ENCODE measurements around the gene GLB1L2.

GLB1L2 gene

GRCh38 chr11:134361661-134362060 lies 29.9 kb downstream of the GLB1L2 start:
- Histone ChIP-seq H3K27me3 (ENCODE audit: insufficient read depth, low read length) (peaks cover 3% of the 10 kb centered on the region; the same call in 1 of the 2 replicates), H3K9me3 (ENCODE audit: insufficient read depth, low read depth, low read length) (no peaks in the 10 kb centered on the region), H3K9ac (ENCODE audit: low read depth, low read length) (no peak overlapping the region), H3K4me1 (ENCODE audit: insufficient read depth, low read length) (no peaks in the 10 kb centered on the region), H3K27ac (ENCODE audit: low read depth, low read length) (no peak overlapping the region), H3K4me3 (ENCODE audit: low read length) (no peak overlapping the region), H3K36me3 (ENCODE audit: insufficient read depth, low read length) (no peaks in the 10 kb centered on the region)
- 88% methylated on average over 26 of the region's 26 CpGs for WGBS

GRCh38 chr11:134362192-134362901 lies 30.6 kb downstream of the GLB1L2 start:
- 91% methylated on average over 32 of the region's 32 CpGs for WGBS
- H3K9ac ChIP-seq (ENCODE audit: low read depth, low read length), result no peak overlapping the region
- no peaks in the 10 kb centered on the region for H3K4me1 ChIP-seq (ENCODE audit: insufficient read depth, low read length)
- H3K9me3 ChIP-seq (ENCODE audit: insufficient read depth, low read depth, low read length), result no peaks in the 10 kb centered on the region
- H3K27ac ChIP-seq (ENCODE audit: low read depth, low read length), result no peak overlapping the region
- peaks cover 3% of the 10 kb centered on the region; the same call in 1 of the 2 replicates for H3K27me3 ChIP-seq (ENCODE audit: insufficient read depth, low read length)
- H3K4me3 ChIP-seq (ENCODE audit: low read length), result no peak overlapping the region
- no peaks in the 10 kb centered on the region for H3K36me3 ChIP-seq (ENCODE audit: insufficient read depth, low read length)

GRCh38 chr11:134363161-134363560 lies 31.4 kb downstream of the GLB1L2 start:
- peaks cover 3% of the 10 kb centered on the region; the same call in 1 of the 2 replicates for H3K27me3 ChIP-seq (ENCODE audit: insufficient read depth, low read length)
- H3K27ac ChIP-seq (ENCODE audit: low read depth, low read length), result no peak overlapping the region
- no peaks in the 10 kb centered on the region for H3K4me1 ChIP-seq (ENCODE audit: insufficient read depth, low read length)
- H3K9ac ChIP-seq (ENCODE audit: low read depth, low read length), result no peak overlapping the region
- H3K4me3 ChIP-seq (ENCODE audit: low read length), result no peak overlapping the region
- WGBS, result 94% methylated on average over 9 of the region's 9 CpGs
- H3K36me3 ChIP-seq (ENCODE audit: insufficient read depth, low read length), result no peaks in the 10 kb centered on the region
- H3K9me3 ChIP-seq (ENCODE audit: insufficient read depth, low read depth, low read length), result no peaks in the 10 kb centered on the region

GRCh38 chr11:134363592-134363991 lies 31.8 kb downstream of the GLB1L2 start:
- H3K27me3 ChIP-seq (ENCODE audit: insufficient read depth, low read length), result peaks cover 3% of the 10 kb centered on the region; the same call in 1 of the 2 replicates
- H3K9ac ChIP-seq (ENCODE audit: low read depth, low read length), result no peak overlapping the region
- no peak overlapping the region for H3K4me3 ChIP-seq (ENCODE audit: low read length)
- H3K4me1 ChIP-seq (ENCODE audit: insufficient read depth, low read length), result no peaks in the 10 kb centered on the region
- 94% methylated on average over 6 of the region's 7 CpGs for WGBS
- H3K27ac ChIP-seq (ENCODE audit: low read depth, low read length), result no peak overlapping the region
- H3K36me3 ChIP-seq (ENCODE audit: insufficient read depth, low read length), result no peaks in the 10 kb centered on the region
- H3K9me3 ChIP-seq (ENCODE audit: insufficient read depth, low read depth, low read length), result no peaks in the 10 kb centered on the region

GRCh38 chr11:134364261-134364660 lies 32.5 kb downstream of the GLB1L2 start:
- no peaks in the 10 kb centered on the region for H3K9me3 ChIP-seq (ENCODE audit: insufficient read depth, low read depth, low read length)
- no peak overlapping the region for H3K9ac ChIP-seq (ENCODE audit: low read depth, low read length)
- no peak overlapping the region for H3K27ac ChIP-seq (ENCODE audit: low read depth, low read length)
- peaks cover 2% of the 10 kb centered on the region; the same call in 1 of the 2 replicates for H3K27me3 ChIP-seq (ENCODE audit: insufficient read depth, low read length)
- no peaks in the 10 kb centered on the region for H3K4me1 ChIP-seq (ENCODE audit: insufficient read depth, low read length)
- WGBS, result 92% methylated on average over 9 of the region's 9 CpGs
- no peak overlapping the region for H3K4me3 ChIP-seq (ENCODE audit: low read length)
- H3K36me3 ChIP-seq (ENCODE audit: insufficient read depth, low read length), result no peaks in the 10 kb centered on the region

GRCh38 chr11:134365011-134365925 lies 33.5 kb downstream of the GLB1L2 start:
- no peak overlapping the region for H3K9ac ChIP-seq (ENCODE audit: low read depth, low read length)
- H3K9me3 ChIP-seq (ENCODE audit: insufficient read depth, low read depth, low read length), result no peaks in the 10 kb centered on the region
- H3K36me3 ChIP-seq (ENCODE audit: insufficient read depth, low read length), result no peaks in the 10 kb centered on the region
- WGBS, result 92% methylated on average over 22 of the region's 22 CpGs
- no peak overlapping the region for H3K27ac ChIP-seq (ENCODE audit: low read depth, low read length)
- no peaks in the 10 kb centered on the region for H3K4me1 ChIP-seq (ENCODE audit: insufficient read depth, low read length)
- no peaks in the 10 kb centered on the region for H3K27me3 ChIP-seq (ENCODE audit: insufficient read depth, low read length)
- H3K4me3 ChIP-seq (ENCODE audit: low read length), result no peak overlapping the region

- Histone ChIP-seq H3K4me1 (ENCODE audit: insufficient read depth, low read length) (no peaks in the 10 kb centered on the region), H3K9ac (ENCODE audit: low read depth, low read length) (no peak overlapping the region), H3K27me3 (ENCODE audit: insufficient read depth, low read length) (no peaks in the 10 kb centered on the region), H3K27ac (ENCODE audit: low read depth, low read length) (no peak overlapping the region), H3K36me3 (ENCODE audit: insufficient read depth, low read length) (no peaks in the 10 kb centered on the region), H3K4me3 (ENCODE audit: low read length) (no peak overlapping the region), H3K9me3 (ENCODE audit: insufficient read depth, low read depth, low read length) (no peaks in the 10 kb centered on the region)
- WGBS, result 92% methylated on average over 7 of the region's 7 CpGs
Observed at GRCh38 chr11:134366254-134366653, 34.5 kb downstream of the GLB1L2 start.

GRCh38 chr11:134367781-134368180 lies 36.0 kb downstream of the GLB1L2 start:
- H3K4me1 ChIP-seq (ENCODE audit: insufficient read depth, low read length), result no peaks in the 10 kb centered on the region
- 92% methylated on average over 17 of the region's 18 CpGs for WGBS

GRCh38 chr11:134369656-134370525 lies 38.1 kb downstream of the GLB1L2 start:
- no peaks in the 10 kb centered on the region for H3K36me3 ChIP-seq (ENCODE audit: insufficient read depth, low read length)
- H3K27ac ChIP-seq (ENCODE audit: low read depth, low read length), result no peak overlapping the region
- H3K27me3 ChIP-seq (ENCODE audit: insufficient read depth, low read length), result no peaks in the 10 kb centered on the region
- H3K4me1 ChIP-seq (ENCODE audit: insufficient read depth, low read length), result no peaks in the 10 kb centered on the region
- WGBS, result 91% methylated on average over 30 of the region's 30 CpGs
- H3K9me3 ChIP-seq (ENCODE audit: insufficient read depth, low read depth, low read length), result no peaks in the 10 kb centered on the region
- no peak overlapping the region for H3K4me3 ChIP-seq (ENCODE audit: low read length)
- H3K9ac ChIP-seq (ENCODE audit: low read depth, low read length), result no peak overlapping the region

More at GRCh38 chr11:134367781-134368180, 36.0 kb downstream of the GLB1L2 start:
- Histone ChIP-seq H3K27ac (ENCODE audit: low read depth, low read length) (no peak overlapping the region), H3K27me3 (ENCODE audit: insufficient read depth, low read length) (no peaks in the 10 kb centered on the region), H3K4me3 (ENCODE audit: low read length) (no peak overlapping the region), H3K9me3 (ENCODE audit: insufficient read depth, low read depth, low read length) (no peaks in the 10 kb centered on the region), H3K36me3 (ENCODE audit: insufficient read depth, low read length) (no peaks in the 10 kb centered on the region), H3K9ac (ENCODE audit: low read depth, low read length) (no peak overlapping the region)

GRCh38 chr11:134370526-134371435 lies 39.0 kb downstream of the GLB1L2 start:
- Histone ChIP-seq H3K9me3 (ENCODE audit: insufficient read depth, low read depth, low read length) (no peaks in the 10 kb centered on the region), H3K27me3 (ENCODE audit: insufficient read depth, low read length) (no peaks in the 10 kb centered on the region), H3K27ac (ENCODE audit: low read depth, low read length) (no peak overlapping the region), H3K4me3 (ENCODE audit: low read length) (no peak overlapping the region), H3K36me3 (ENCODE audit: insufficient read depth, low read length) (no peaks in the 10 kb centered on the region), H3K4me1 (ENCODE audit: insufficient read depth, low read length) (no peaks in the 10 kb centered on the region), H3K9ac (ENCODE audit: low read depth, low read length) (no peak overlapping the region)
- 94% methylated on average over 17 of the region's 19 CpGs for WGBS
